AG09309 (cell line): Measurements from ENCODE around the gene EFNB3.

Source experiments
- DNase-seq: peaks from one replicate; pipeline ENCODE4 v3.0.0-alpha.2; 2010; ENCODE audit warnings: low read depth
- H3K4me3 ChIP-seq: 2 replicates; pipeline ENCODE4 v1.5.1; 2011; ENCODE audit warnings: mild to moderate bottlenecking, low read depth, low read length, moderate library complexity; ENCODE audit not compliant: control insufficient read depth
- CTCF ChIP-seq: IDR thresholded peaks from 2 replicates; pipeline ENCODE4 v1.5.1; 2011; ENCODE audit warnings: mild to moderate bottlenecking, low read depth, low read length, inconsistent platforms; ENCODE audit not compliant: insufficient read depth, control insufficient read depth; ENCODE audit errors: missing control alignments

The EFNB3 gene

GRCh38 chr17:7674934-7675333 is 30.1 kb upstream of the EFNB3 start:
- no peak overlapping the region for H3K4me3 ChIP-seq
- no peak for TF ChIP-seq CTCF
- DNase-seq = no peak

- H3K4me3 ChIP-seq = no peak overlapping the region
- DNase-seq = no peak
- no peak for TF ChIP-seq CTCF
These were observed 28.5 kb upstream of the EFNB3 start for GRCh38 chr17:7676533-7676932.

- no peak for TF ChIP-seq CTCF
- no peak for DNase-seq
- no peak overlapping the region for H3K4me3 ChIP-seq
These were observed 27.5 kb upstream of the EFNB3 start for GRCh38 chr17:7677388-7678067.

- TF ChIP-seq CTCF = no peak
- DNase-seq = no peak
- H3K4me3 ChIP-seq = peak overlapping the region; percentile 79
These were observed 20.0 kb upstream of the EFNB3 start for GRCh38 chr17:7684851-7685532.

GRCh38 chr17:7685533-7686221 is 19.3 kb upstream of the EFNB3 start:
- peak; percentile 84 for DNase-seq
- no peak for TF ChIP-seq CTCF
- peak overlapping the region; percentile 79 for H3K4me3 ChIP-seq

GRCh38 chr17:7686222-7687071 is 18.6 kb upstream of the EFNB3 start:
- DNase-seq = peak; percentile 39
- TF ChIP-seq CTCF = no peak
- H3K4me3 ChIP-seq = peak overlapping the region; percentile 79
